Prostate gland (tissue), 2 donors: ENCODE data around the gene NRSN2.

Experiments
- POLR2A ChIP-seq: fragments of 450-650 bp; IDR thresholded peaks from one replicate; pipeline ENCODE4 v1.6.1; 2016; ENCODE audit warnings: antibody characterized with exemption, mild to moderate bottlenecking
- POLR2AphosphoS5 ChIP-seq: sonication (generic); formaldehyde crosslinking; IDR thresholded peaks from one replicate; pipeline ENCODE4 v1.6.1; 2017; ENCODE audit warnings: antibody characterized with exemption
- TF ChIP-seq, protein P1 (sequence below), 4 experiments: fragments of 200-600 bp in 2 of 4; fragments of 450-650 bp in 2 of 4; sonication (generic) in 2 of 4; IDR thresholded peaks; 1 replicate in 3 of 4; 2 replicates in 1 of 4; pipeline ENCODE4 v1.5.1; 2016 to 2019; ENCODE audit warnings: antibody characterized with exemption in 4 of 4, mild to moderate bottlenecking in 2 of 4, moderate library complexity in 2 of 4

DNA sequence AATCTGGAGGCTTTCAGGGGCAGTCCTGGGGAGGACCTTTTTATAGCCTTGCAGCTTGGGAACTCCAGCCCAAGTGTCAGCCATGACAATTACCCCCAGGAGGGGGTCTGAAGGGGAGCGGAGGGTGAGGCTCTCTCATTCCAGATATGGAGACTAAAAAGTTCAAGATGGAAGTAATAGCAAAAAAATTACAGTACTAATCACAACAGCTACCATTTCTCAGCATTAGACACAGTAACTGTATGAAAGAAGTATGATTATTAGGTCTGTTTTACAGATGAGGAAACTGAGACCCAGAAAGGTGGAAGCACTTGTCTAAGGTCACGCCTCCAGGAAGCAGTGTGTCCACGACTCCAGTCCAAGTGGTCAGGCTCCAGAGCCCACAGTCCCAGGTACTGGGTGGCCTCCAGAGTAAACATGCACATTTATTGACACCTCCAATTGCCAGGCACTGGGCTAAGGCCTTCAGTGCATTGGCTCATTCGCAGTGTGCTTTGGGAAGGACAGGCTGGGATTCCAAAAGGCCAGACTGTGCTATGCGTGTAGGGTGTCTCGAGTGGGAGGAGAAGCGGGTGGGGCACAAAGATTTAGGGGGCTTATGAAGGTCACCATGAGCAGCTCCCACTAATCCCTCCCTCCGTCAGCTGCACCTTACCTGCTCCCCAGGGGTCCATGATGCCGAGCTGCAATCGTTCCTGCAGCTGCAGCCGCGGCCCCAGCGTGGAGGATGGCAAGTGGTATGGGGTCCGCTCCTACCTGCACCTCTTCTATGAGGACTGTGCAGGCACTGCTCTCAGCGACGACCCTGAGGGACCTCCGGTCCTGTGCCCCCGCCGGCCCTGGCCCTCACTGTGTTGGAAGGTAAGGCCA lies 2.3 kb downstream of the NRSN2 start:
- TF ChIP-seq, protein P1, sequence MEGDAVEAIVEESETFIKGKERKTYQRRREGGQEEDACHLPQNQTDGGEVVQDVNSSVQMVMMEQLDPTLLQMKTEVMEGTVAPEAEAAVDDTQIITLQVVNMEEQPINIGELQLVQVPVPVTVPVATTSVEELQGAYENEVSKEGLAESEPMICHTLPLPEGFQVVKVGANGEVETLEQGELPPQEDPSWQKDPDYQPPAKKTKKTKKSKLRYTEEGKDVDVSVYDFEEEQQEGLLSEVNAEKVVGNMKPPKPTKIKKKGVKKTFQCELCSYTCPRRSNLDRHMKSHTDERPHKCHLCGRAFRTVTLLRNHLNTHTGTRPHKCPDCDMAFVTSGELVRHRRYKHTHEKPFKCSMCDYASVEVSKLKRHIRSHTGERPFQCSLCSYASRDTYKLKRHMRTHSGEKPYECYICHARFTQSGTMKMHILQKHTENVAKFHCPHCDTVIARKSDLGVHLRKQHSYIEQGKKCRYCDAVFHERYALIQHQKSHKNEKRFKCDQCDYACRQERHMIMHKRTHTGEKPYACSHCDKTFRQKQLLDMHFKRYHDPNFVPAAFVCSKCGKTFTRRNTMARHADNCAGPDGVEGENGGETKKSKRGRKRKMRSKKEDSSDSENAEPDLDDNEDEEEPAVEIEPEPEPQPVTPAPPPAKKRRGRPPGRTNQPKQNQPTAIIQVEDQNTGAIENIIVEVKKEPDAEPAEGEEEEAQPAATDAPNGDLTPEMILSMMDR (IDR thresholded peaks at IDR 0.05) = no peak
- TF ChIP-seq POLR2A = no peak
- TF ChIP-seq POLR2AphosphoS5 = peak; percentile 30
